ENCODE measurements around the gene TMEM143.

The TMEM143 gene

GRCh38 chr19:48290771-48291488 is 72.8 kb downstream of the TMEM143 start:
- in situ Hi-C loops (cut with MboI; ENCODE audit: low pct_unique_long_range_greater_than_20kb, low sequenced_read_pairs, unreplicated experiment): no loop called here
- peak; percentile 69 for DNase-seq (ENCODE audit: low spot score)
- peak; percentile 91 for TF ChIP-seq CTCF (IDR thresholded peaks at IDR 0.05; ENCODE audit: extremely low read depth, insufficient read depth, missing control alignments)

GRCh38 chr19:48290401-48290770 is 73.4 kb downstream of the TMEM143 start:
- TF ChIP-seq CTCF (IDR thresholded peaks at IDR 0.05; ENCODE audit: extremely low read depth, insufficient read depth, missing control alignments): no peak
- DNase-seq (ENCODE audit: low spot score): no peak
- in situ Hi-C loops (cut with MboI; ENCODE audit: low pct_unique_long_range_greater_than_20kb, low sequenced_read_pairs, unreplicated experiment): no loop called here

- TF ChIP-seq CTCF (IDR thresholded peaks at IDR 0.05; ENCODE audit: extremely low read depth, insufficient read depth, missing control alignments): no peak
- DNase-seq (ENCODE audit: low spot score): no peak
- in situ Hi-C loops (cut with MboI; ENCODE audit: low pct_unique_long_range_greater_than_20kb, low sequenced_read_pairs, unreplicated experiment): no loop called here
These were observed 76.0 kb downstream of the TMEM143 start for GRCh38 chr19:48287748-48288147.

- DNase-seq (ENCODE audit: low spot score): no peak
- no peak for TF ChIP-seq CTCF (IDR thresholded peaks at IDR 0.05; ENCODE audit: extremely low read depth, insufficient read depth, missing control alignments)
- in situ Hi-C loops (cut with MboI; ENCODE audit: low pct_unique_long_range_greater_than_20kb, low sequenced_read_pairs, unreplicated experiment): no loop called here
These were observed 78.8 kb downstream of the TMEM143 start for GRCh38 chr19:48284896-48285295.

GRCh38 chr19:48283908-48284307 is 79.8 kb downstream of the TMEM143 start:
- no peak for DNase-seq (ENCODE audit: low spot score)
- in situ Hi-C loops (cut with MboI; ENCODE audit: low pct_unique_long_range_greater_than_20kb, low sequenced_read_pairs, unreplicated experiment): no loop called here
- TF ChIP-seq CTCF (IDR thresholded peaks at IDR 0.05; ENCODE audit: extremely low read depth, insufficient read depth, missing control alignments): no peak
